ENCODE results near the gene RPUSD2.

RPUSD2 gene

GRCh38 chr15:40593165-40593564 lies 24.1 kb downstream of the RPUSD2 start:
- Histone ChIP-seq H3K9me3 (ENCODE audit: control insufficient read depth, low read length) (no peaks in the 10 kb centered on the region), H3K27ac (ENCODE audit: insufficient read depth, low read length, poor library complexity, severe bottlenecking) (peak overlapping the region; percentile 91), H3K27me3 (replicated peaks; ENCODE audit: control insufficient read depth, insufficient read depth, low read length, poor library complexity, severe bottlenecking) (no peaks in the 10 kb centered on the region), H3K4me1 (ENCODE audit: control insufficient read depth, insufficient read depth, low read length, poor library complexity, severe bottlenecking) (no peaks in the 10 kb centered on the region), H3K4me3 (ENCODE audit: insufficient read depth, low read depth, low read length, poor library complexity, severe bottlenecking) (no peak overlapping the region), H3K36me3 (ENCODE audit: control insufficient read depth, insufficient read depth, low read length) (no peaks in the 10 kb centered on the region)
- DNase-seq = no peak

DNA sequence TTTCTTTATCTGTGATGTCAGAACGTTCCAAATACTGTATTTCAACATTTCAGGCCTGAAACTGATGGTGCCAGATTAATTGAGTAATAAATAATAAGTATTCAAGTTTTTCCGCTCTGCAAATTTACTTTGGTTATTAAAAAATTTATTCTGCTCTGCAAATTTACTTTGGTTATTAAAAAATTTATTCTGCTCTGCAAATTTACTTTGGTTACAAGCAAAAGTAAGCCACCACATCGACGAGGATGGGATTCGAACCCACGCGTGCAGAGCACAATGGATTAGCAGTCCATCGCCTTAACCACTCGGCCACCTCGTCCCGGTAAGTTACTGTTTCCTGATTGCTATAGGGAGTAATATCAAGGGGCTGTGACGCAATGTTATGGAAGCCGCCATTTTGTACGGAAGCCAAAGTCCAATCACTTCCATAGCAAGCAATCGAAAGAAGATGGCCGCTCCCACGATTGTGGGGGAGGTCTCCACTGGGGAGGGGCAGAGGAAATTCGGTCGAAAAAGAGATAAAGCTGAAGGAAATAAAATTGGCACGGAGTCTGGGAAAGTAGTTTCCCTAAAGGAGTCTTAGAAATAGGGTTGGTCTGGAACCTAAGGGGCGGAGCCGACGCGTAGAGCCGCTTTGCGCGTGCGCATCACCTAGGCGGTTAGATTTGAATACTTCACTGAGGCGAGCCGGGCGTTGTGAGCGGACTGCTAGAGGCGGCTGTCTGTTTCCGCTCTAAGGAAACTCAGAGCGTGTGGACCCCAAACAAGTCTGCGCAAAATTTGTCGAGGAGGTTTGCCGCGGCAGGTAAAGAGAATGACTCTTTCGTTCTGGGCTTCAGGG lies 24.7 kb downstream of the RPUSD2 start, which contains the start of gene KNL1:
Gene KNL1, plus strand, starts transcription at position 662 of the 841 bp plus-strand sequence. CDS start 8,683 bp downstream, outside the sequence.
- no peaks in the 10 kb centered on the region for H3K27me3 ChIP-seq (replicated peaks; ENCODE audit: control insufficient read depth, insufficient read depth, low read length, poor library complexity, severe bottlenecking)
- peak; percentile 70 to 83 (median 76) for DNase-seq
- peak within 1 kb of the TSS; percentile 73 for H3K4me3 ChIP-seq (ENCODE audit: insufficient read depth, low read depth, low read length, poor library complexity, severe bottlenecking)

DNA sequence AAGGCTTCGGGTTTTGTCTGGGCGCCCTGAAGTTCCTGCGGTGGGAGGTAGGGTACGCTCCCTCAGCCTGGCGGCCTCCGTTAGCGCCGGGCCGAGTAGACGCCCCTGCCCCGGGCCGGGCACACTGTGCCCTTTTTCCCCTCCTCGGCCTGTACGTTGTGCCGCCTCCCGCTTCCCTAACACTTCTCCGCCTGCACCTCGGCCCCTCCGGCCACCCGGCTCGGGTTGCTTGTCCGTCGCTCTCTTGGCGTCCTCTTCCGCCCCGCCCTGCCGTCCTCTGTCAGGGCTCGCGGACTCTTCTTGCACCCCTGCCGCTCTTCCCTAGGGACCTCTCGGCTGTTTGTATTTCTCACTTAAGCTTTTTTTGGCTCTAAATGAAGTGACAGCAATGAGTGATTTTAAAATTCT lies 25.3 kb downstream of the RPUSD2 start:
- Histone ChIP-seq H3K27ac (ENCODE audit: insufficient read depth, low read length, poor library complexity, severe bottlenecking) (peak overlapping the region; percentile 91), H3K4me1 (ENCODE audit: control insufficient read depth, insufficient read depth, low read length, poor library complexity, severe bottlenecking) (no peaks in the 10 kb centered on the region), H3K27me3 (replicated peaks; ENCODE audit: control insufficient read depth, insufficient read depth, low read length, poor library complexity, severe bottlenecking) (no peaks in the 10 kb centered on the region), H3K36me3 (ENCODE audit: control insufficient read depth, insufficient read depth, low read length) (no peaks in the 10 kb centered on the region), H3K9me3 (ENCODE audit: control insufficient read depth, low read length) (no peaks in the 10 kb centered on the region), H3K4me3 (ENCODE audit: insufficient read depth, low read depth, low read length, poor library complexity, severe bottlenecking) (peak overlapping the region; percentile 73)
- no peak for DNase-seq

More for the DNA sequence above, 24.7 kb downstream of the RPUSD2 start, which contains the start of gene KNL1:
- Histone ChIP-seq H3K9me3 (ENCODE audit: control insufficient read depth, low read length) (no peaks in the 10 kb centered on the region), H3K36me3 (ENCODE audit: control insufficient read depth, insufficient read depth, low read length) (no peaks in the 10 kb centered on the region), H3K4me1 (ENCODE audit: control insufficient read depth, insufficient read depth, low read length, poor library complexity, severe bottlenecking) (no peaks in the 10 kb centered on the region), H3K27ac (ENCODE audit: insufficient read depth, low read length, poor library complexity, severe bottlenecking) (peak within 1 kb of the TSS; percentile 91)

- H3K9me3 ChIP-seq (ENCODE audit: control insufficient read depth, low read length) = no peaks in the 10 kb centered on the region
- no peak overlapping the region for H3K4me3 ChIP-seq (ENCODE audit: insufficient read depth, low read depth, low read length, poor library complexity, severe bottlenecking)
- H3K27ac ChIP-seq (ENCODE audit: insufficient read depth, low read length, poor library complexity, severe bottlenecking) = no peak overlapping the region
- H3K27me3 ChIP-seq (replicated peaks; ENCODE audit: control insufficient read depth, insufficient read depth, low read length, poor library complexity, severe bottlenecking) = no peaks in the 10 kb centered on the region
- H3K4me1 ChIP-seq (ENCODE audit: control insufficient read depth, insufficient read depth, low read length, poor library complexity, severe bottlenecking) = no peaks in the 10 kb centered on the region
- no peak for DNase-seq
- H3K36me3 ChIP-seq (ENCODE audit: control insufficient read depth, insufficient read depth, low read length) = no peaks in the 10 kb centered on the region
Measured at GRCh38 chr15:40595219-40595618, 26.1 kb downstream of the RPUSD2 start.

DNA sequence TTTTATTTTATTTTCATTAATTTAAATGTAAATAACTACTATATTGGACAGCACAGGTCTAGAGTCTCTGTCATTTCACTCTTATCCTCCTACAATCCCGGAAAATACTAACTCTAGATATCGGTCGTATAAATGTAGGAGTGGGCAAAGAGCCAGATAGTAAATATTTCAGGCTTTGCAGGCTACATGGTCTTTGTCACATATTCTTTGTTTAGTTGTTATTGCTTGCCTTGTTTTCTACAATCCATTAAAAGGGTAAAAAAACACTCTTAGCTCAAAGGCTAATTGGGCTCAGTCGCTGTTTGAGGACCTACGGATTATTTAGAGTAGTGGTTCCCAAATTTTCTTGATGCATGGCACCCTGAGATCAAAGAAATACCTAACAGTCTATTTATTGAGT lies 26.7 kb downstream of the RPUSD2 start:
- no peaks in the 10 kb centered on the region for H3K27me3 ChIP-seq (replicated peaks; ENCODE audit: control insufficient read depth, insufficient read depth, low read length, poor library complexity, severe bottlenecking)
- no peak overlapping the region for H3K27ac ChIP-seq (ENCODE audit: insufficient read depth, low read length, poor library complexity, severe bottlenecking)
- DNase-seq = no peak
- H3K36me3 ChIP-seq (ENCODE audit: control insufficient read depth, insufficient read depth, low read length) = no peaks in the 10 kb centered on the region
- no peak overlapping the region for H3K4me3 ChIP-seq (ENCODE audit: insufficient read depth, low read depth, low read length, poor library complexity, severe bottlenecking)
- no peaks in the 10 kb centered on the region for H3K4me1 ChIP-seq (ENCODE audit: control insufficient read depth, insufficient read depth, low read length, poor library complexity, severe bottlenecking)
- no peaks in the 10 kb centered on the region for H3K9me3 ChIP-seq (ENCODE audit: control insufficient read depth, low read length)

- H3K36me3 ChIP-seq (ENCODE audit: control insufficient read depth, insufficient read depth, low read length) = no peaks in the 10 kb centered on the region
- H3K27me3 ChIP-seq (replicated peaks; ENCODE audit: control insufficient read depth, insufficient read depth, low read length, poor library complexity, severe bottlenecking) = no peaks in the 10 kb centered on the region
- no peak overlapping the region for H3K4me3 ChIP-seq (ENCODE audit: insufficient read depth, low read depth, low read length, poor library complexity, severe bottlenecking)
- no peak overlapping the region for H3K27ac ChIP-seq (ENCODE audit: insufficient read depth, low read length, poor library complexity, severe bottlenecking)
- no peak for DNase-seq
- H3K4me1 ChIP-seq (ENCODE audit: control insufficient read depth, insufficient read depth, low read length, poor library complexity, severe bottlenecking) = no peaks in the 10 kb centered on the region
- H3K9me3 ChIP-seq (ENCODE audit: control insufficient read depth, low read length) = no peaks in the 10 kb centered on the region
Measured at GRCh38 chr15:40597024-40597423, 27.9 kb downstream of the RPUSD2 start.

DNA sequence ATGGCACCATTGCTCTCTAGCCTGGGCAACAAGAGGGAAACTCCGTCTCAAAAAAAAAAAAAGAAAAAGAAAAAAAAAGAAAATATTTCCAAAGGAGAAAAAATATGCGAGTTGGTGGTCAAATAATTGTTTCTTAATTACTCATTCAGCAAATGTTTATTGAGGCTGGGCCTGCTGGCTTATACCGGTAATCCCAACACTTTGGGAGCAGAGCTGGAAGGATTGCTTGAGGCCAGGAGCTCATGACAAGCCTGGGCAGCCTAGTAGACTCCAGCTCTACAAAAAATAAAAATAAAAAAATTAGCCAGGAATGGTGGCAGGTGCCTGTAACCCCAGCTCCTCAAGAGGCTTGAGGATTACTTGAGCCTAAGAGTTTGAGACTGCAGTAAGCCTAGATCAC lies 29.0 kb downstream of the RPUSD2 start:
- no peaks in the 10 kb centered on the region for H3K4me1 ChIP-seq (ENCODE audit: control insufficient read depth, insufficient read depth, low read length, poor library complexity, severe bottlenecking)
- DNase-seq = no peak

DNA sequence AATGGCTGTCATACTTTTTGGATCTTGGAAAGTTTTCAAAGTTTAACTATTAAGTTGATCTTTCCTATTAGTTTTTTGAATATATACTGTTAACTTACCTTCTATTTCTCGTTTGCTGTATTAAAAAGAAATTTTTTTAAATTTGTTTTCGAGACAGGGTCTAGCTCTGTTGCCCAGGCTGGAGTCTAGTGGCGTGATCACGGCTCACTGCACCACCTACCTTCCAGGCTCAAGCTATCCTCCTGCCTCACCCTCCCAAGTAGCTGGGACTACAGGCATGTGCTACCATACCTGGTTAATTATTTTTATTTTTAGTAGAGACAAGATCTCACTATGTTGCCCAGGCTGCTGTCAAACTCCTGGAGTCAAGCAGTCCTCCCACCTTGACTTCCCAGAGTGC lies 29.6 kb downstream of the RPUSD2 start:
- Histone ChIP-seq H3K9me3 (ENCODE audit: control insufficient read depth, low read length) (no peaks in the 10 kb centered on the region), H3K4me3 (ENCODE audit: insufficient read depth, low read depth, low read length, poor library complexity, severe bottlenecking) (no peak overlapping the region), H3K36me3 (ENCODE audit: control insufficient read depth, insufficient read depth, low read length) (no peaks in the 10 kb centered on the region), H3K27me3 (replicated peaks; ENCODE audit: control insufficient read depth, insufficient read depth, low read length, poor library complexity, severe bottlenecking) (no peaks in the 10 kb centered on the region), H3K27ac (ENCODE audit: insufficient read depth, low read length, poor library complexity, severe bottlenecking) (no peak overlapping the region), H3K4me1 (ENCODE audit: control insufficient read depth, insufficient read depth, low read length, poor library complexity, severe bottlenecking) (no peaks in the 10 kb centered on the region)
- DNase-seq = no peak

More for the DNA sequence above, 29.0 kb downstream of the RPUSD2 start:
- H3K27ac ChIP-seq (ENCODE audit: insufficient read depth, low read length, poor library complexity, severe bottlenecking) = no peak overlapping the region
- no peaks in the 10 kb centered on the region for H3K9me3 ChIP-seq (ENCODE audit: control insufficient read depth, low read length)
- H3K4me3 ChIP-seq (ENCODE audit: insufficient read depth, low read depth, low read length, poor library complexity, severe bottlenecking) = no peak overlapping the region
- no peaks in the 10 kb centered on the region for H3K27me3 ChIP-seq (replicated peaks; ENCODE audit: control insufficient read depth, insufficient read depth, low read length, poor library complexity, severe bottlenecking)
- no peaks in the 10 kb centered on the region for H3K36me3 ChIP-seq (ENCODE audit: control insufficient read depth, insufficient read depth, low read length)

- no peaks in the 10 kb centered on the region for H3K27me3 ChIP-seq (replicated peaks; ENCODE audit: control insufficient read depth, insufficient read depth, low read length, poor library complexity, severe bottlenecking)
- no peaks in the 10 kb centered on the region for H3K4me1 ChIP-seq (ENCODE audit: control insufficient read depth, insufficient read depth, low read length, poor library complexity, severe bottlenecking)
- H3K36me3 ChIP-seq (ENCODE audit: control insufficient read depth, insufficient read depth, low read length) = no peaks in the 10 kb centered on the region
- no peak overlapping the region for H3K4me3 ChIP-seq (ENCODE audit: insufficient read depth, low read depth, low read length, poor library complexity, severe bottlenecking)
- no peak for DNase-seq
- no peak overlapping the region for H3K27ac ChIP-seq (ENCODE audit: insufficient read depth, low read length, poor library complexity, severe bottlenecking)
- H3K9me3 ChIP-seq (ENCODE audit: control insufficient read depth, low read length) = no peaks in the 10 kb centered on the region
Measured at GRCh38 chr15:40600956-40601355, 31.9 kb downstream of the RPUSD2 start.

GRCh38 chr15:40603935-40604334 lies 34.8 kb downstream of the RPUSD2 start:
- Histone ChIP-seq H3K4me3 (ENCODE audit: insufficient read depth, low read depth, low read length, poor library complexity, severe bottlenecking) (no peak overlapping the region), H3K27me3 (replicated peaks; ENCODE audit: control insufficient read depth, insufficient read depth, low read length, poor library complexity, severe bottlenecking) (no peaks in the 10 kb centered on the region), H3K9me3 (ENCODE audit: control insufficient read depth, low read length) (no peaks in the 10 kb centered on the region), H3K4me1 (ENCODE audit: control insufficient read depth, insufficient read depth, low read length, poor library complexity, severe bottlenecking) (no peaks in the 10 kb centered on the region), H3K27ac (ENCODE audit: insufficient read depth, low read length, poor library complexity, severe bottlenecking) (no peak overlapping the region), H3K36me3 (ENCODE audit: control insufficient read depth, insufficient read depth, low read length) (no peaks in the 10 kb centered on the region)
- no peak for DNase-seq
